Fibroblast of lung (primary cell): ENCODE data around the gene MAP1LC3B. TPM values are rescaled to one million over a fixed set of nuclear protein-coding genes. Genes with fewer than 3 reads are reported as not detected.

Experiments
- DNase-seq, 2 donors: peaks; one replicate each; pipeline versions ENCODE4 v3.0.0 to v3.0.0-alpha.2; 2010; ENCODE audit warnings: low read depth in 2 of 2
- H2AFZ ChIP-seq: 2 replicates; pipeline ENCODE4 v1.5.1; 2012; ENCODE audit warnings: low read length, control low read depth, inconsistent platforms
- H3K27ac ChIP-seq: 2 replicates; pipeline ENCODE4 v1.5.1; 2011; ENCODE audit warnings: low read length, control low read depth; ENCODE audit not compliant: insufficient read depth
- H3K27me3 ChIP-seq: 2 replicates; pipeline ENCODE4 v1.5.1; 2011; ENCODE audit warnings: mild to moderate bottlenecking, low read length; ENCODE audit not compliant: control insufficient read depth, insufficient read depth
- H3K36me3 ChIP-seq: 2 replicates; pipeline ENCODE4 v1.5.1; 2011; ENCODE audit warnings: low read length; ENCODE audit not compliant: control insufficient read depth, insufficient read depth
- H3K4me1 ChIP-seq: 2 replicates; pipeline ENCODE4 v1.5.1; 2011; ENCODE audit warnings: low read length; ENCODE audit not compliant: control insufficient read depth, insufficient read depth; ENCODE audit errors: extremely low read depth
- H3K4me2 ChIP-seq: 2 replicates; pipeline ENCODE4 v1.5.1; 2011; ENCODE audit warnings: low read length, control low read depth; ENCODE audit not compliant: insufficient read depth; ENCODE audit errors: extremely low read depth
- H3K4me3 ChIP-seq, 4 experiments: fragments of 200-600 bp in 1 of 4; sonication (generic) in 1 of 4; replicated peaks in 1 of 4; 2 replicates each; pipeline ENCODE4 v1.5.1; 2011 to 2016; ENCODE audit warnings: low read length in 4 of 4, low read depth in 3 of 4, mild to moderate bottlenecking in 3 of 4, control low read depth in 2 of 4, inconsistent platforms in 1 of 4, mixed read lengths in 1 of 4; ENCODE audit not compliant: insufficient read depth in 1 of 4; ENCODE audit errors: control extremely low read depth in 1 of 4
- H3K79me2 ChIP-seq: 2 replicates; pipeline ENCODE4 v1.5.1; 2012; ENCODE audit warnings: mild to moderate bottlenecking, low read length, inconsistent platforms; ENCODE audit not compliant: control insufficient read depth, insufficient read depth
- H3K9ac ChIP-seq: 2 replicates; pipeline ENCODE4 v1.5.1; 2011; ENCODE audit warnings: mild to moderate bottlenecking, low read length, control low read depth; ENCODE audit not compliant: insufficient read depth
- H3K9me3 ChIP-seq: 2 replicates; pipeline ENCODE4 v1.5.1; 2012; ENCODE audit warnings: low read depth, low read length; ENCODE audit not compliant: control insufficient read depth, insufficient read depth
- H4K20me1 ChIP-seq: 2 replicates; pipeline ENCODE4 v1.5.1; 2011; ENCODE audit warnings: low read length; ENCODE audit not compliant: control insufficient read depth, insufficient read depth; ENCODE audit errors: extremely low read depth
- EZH2 ChIP-seq: IDR thresholded peaks from 2 replicates; pipeline ENCODE4 v1.5.1; 2012; ENCODE audit warnings: low read length, control low read depth, mild to moderate bottlenecking; ENCODE audit errors: missing control alignments
- polyA plus RNA-seq, 2 donors: library from polyadenylated mRNA; depleted of rRNA in 1 of 2; stranded (reverse) in 1 of 2; unstranded in 1 of 2; fragments of >200 nt; gene quantifications; 2 replicates each; pipeline ENCODE4 v1.2.1, GENCODE V29; 2011 to 2012; ENCODE audit warnings: missing spikeins in 1 of 2
- total RNA-seq: library from RNA; depleted of rRNA; stranded (reverse); fragments of >200 nt; gene quantifications from 2 replicates; pipeline ENCODE4 v1.2.1, GENCODE V29; 2014
- TF ChIP-seq, protein P1 (sequence below), 2 donors: IDR thresholded peaks in 1 of 2; conservative IDR thresholded peaks in 1 of 2; 1 replicate in 1 of 2; 2 replicates in 1 of 2; pipeline ENCODE4 v1.5.1; 2011 to 2012; ENCODE audit warnings: low read length in 2 of 2, control low read depth in 1 of 2, inconsistent platforms in 1 of 2, low read depth in 1 of 2, mild to moderate bottlenecking in 1 of 2

The MAP1LC3B gene
- total and polyA plus RNA-seq, 2 donors (not counting 1 experiment from before 2014, with no cell fraction given): 41.1 to 67.6 TPM

DNA sequence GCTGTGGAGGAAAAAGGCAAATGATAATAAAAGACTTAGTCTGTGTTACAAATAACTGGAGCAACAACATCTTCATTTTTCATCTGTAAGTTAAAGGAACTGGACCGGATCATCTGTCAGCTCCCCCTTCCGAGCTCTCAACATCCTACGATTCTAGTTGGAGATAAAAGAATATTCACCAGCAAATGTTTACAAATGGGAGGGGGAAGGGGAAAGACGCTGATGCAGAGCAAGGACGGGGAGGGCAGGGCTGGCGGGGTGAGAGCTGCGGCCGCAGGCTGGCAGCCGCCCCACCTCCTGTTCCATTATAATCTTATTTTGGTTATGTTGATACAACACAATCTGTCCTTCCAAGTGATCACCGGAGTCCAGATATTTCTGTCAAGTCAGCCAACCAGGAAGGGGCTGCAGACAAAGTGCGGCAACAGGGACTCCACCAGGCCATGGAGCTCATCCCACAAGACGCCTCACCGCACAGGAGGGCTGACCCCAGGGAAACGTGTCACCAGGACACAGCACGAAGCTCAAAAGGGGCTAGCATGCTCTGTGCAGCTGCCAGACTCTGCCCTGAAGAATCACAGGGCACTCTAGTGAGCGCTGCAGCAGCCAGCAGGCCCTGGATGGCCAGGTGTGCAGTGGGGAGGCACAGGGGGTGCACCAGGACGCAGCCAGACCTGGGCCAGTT lies 28.2 kb upstream of the MAP1LC3B start:
- Histone ChIP-seq H3K4me2 (peak overlapping the region; percentile 71), H4K20me1 (no peaks in the 10 kb centered on the region), H3K36me3 (peaks cover 1% of the 10 kb centered on the region), H2AFZ (no peak overlapping the region), H3K27ac (peak overlapping the region; percentile 43), H3K27me3 (no peaks in the 10 kb centered on the region), H3K9me3 (no peaks in the 10 kb centered on the region), H3K9ac (peak overlapping the region; percentile 14), H3K4me1 (peaks cover 7% of the 10 kb centered on the region), H3K79me2 (peaks cover 25% of the 10 kb centered on the region), H3K4me3 (no peak overlapping the region)
- TF ChIP-seq EZH2: no peak
- TF ChIP-seq, protein P1, sequence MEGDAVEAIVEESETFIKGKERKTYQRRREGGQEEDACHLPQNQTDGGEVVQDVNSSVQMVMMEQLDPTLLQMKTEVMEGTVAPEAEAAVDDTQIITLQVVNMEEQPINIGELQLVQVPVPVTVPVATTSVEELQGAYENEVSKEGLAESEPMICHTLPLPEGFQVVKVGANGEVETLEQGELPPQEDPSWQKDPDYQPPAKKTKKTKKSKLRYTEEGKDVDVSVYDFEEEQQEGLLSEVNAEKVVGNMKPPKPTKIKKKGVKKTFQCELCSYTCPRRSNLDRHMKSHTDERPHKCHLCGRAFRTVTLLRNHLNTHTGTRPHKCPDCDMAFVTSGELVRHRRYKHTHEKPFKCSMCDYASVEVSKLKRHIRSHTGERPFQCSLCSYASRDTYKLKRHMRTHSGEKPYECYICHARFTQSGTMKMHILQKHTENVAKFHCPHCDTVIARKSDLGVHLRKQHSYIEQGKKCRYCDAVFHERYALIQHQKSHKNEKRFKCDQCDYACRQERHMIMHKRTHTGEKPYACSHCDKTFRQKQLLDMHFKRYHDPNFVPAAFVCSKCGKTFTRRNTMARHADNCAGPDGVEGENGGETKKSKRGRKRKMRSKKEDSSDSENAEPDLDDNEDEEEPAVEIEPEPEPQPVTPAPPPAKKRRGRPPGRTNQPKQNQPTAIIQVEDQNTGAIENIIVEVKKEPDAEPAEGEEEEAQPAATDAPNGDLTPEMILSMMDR (conservative IDR thresholded peaks at IDR 0.05 in 1 of 2, IDR thresholded peaks at IDR 0.05 in 1 of 2; ENCODE audit: low read depth in 1 of 2, low read length in 2 of 2): no peak
- peak in 1 of 2 donors; percentile 72 for DNase-seq

DNA sequence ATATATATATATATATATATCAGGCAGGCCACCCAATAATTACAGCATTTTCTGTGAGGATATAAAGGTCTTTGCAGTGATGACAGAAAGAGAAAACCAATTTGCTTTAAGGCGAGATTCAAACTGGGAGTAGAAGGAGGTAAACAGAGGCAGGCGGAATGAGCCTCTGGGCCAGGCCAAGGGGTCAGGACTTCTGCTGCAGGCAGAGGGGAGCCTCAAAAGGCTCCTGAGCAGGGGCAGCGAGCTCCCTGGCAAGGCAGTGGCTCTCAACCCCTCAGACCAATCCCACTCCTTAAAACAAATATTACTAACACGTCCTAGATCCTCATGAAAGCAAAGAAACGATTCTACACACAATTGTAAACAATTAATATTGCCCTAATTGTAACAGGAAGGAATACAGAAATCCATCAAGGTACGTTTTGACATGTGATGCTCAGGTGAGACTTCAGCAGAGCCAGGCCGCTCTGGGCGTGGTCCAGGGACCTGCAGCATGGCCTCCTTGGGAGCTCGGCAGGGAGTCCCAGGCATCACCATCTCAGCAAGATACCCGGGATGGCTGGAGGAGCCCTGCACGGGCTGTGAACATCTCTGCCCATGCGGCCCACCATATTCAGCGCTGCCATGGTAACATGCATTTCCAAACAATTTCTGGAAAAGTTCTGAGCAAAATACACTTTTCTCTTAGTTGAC lies 27.0 kb upstream of the MAP1LC3B start:
- no peak overlapping the region for H3K9ac ChIP-seq
- no peak overlapping the region for H3K4me3 ChIP-seq
- no peak for TF ChIP-seq EZH2
- TF ChIP-seq, protein P1 (conservative IDR thresholded peaks at IDR 0.05 in 1 of 2, IDR thresholded peaks at IDR 0.05 in 1 of 2; ENCODE audit: low read depth in 1 of 2, low read length in 2 of 2): no peak
- no peak overlapping the region for H3K4me2 ChIP-seq
- H3K79me2 ChIP-seq: peaks cover 30% of the 10 kb centered on the region
- peaks cover 7% of the 10 kb centered on the region for H3K4me1 ChIP-seq
- H3K9me3 ChIP-seq: no peaks in the 10 kb centered on the region
- no peaks in the 10 kb centered on the region for H3K36me3 ChIP-seq
- no peak overlapping the region for H2AFZ ChIP-seq
- no peak for DNase-seq
- no peak overlapping the region for H3K27ac ChIP-seq
- H3K27me3 ChIP-seq: no peaks in the 10 kb centered on the region
- no peaks in the 10 kb centered on the region for H4K20me1 ChIP-seq

DNA sequence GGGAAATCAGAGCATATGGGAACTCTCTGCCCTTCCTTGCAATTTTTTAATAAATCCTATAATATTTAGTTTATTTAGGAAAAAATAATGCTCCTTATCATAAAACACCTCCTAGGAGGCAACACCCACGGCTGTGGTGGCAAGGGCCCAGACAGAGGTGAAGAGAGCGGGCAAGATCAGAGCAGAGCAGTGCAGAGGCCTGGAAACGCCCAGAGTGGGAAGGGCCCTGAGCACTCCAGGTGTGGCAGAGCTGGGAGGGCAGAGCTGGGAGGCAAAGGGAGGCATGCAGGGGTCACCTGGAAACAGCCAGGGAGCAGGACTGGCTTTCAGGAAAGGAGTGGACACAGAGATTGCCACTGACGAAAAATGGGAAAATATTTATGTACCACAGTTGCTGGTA lies 25.8 kb upstream of the MAP1LC3B start:
- H3K4me3 ChIP-seq: no peak overlapping the region
- peaks cover 34% of the 10 kb centered on the region for H3K79me2 ChIP-seq
- DNase-seq: no peak
- TF ChIP-seq EZH2: no peak
- TF ChIP-seq, protein P1 (conservative IDR thresholded peaks at IDR 0.05 in 1 of 2, IDR thresholded peaks at IDR 0.05 in 1 of 2; ENCODE audit: low read depth in 1 of 2, low read length in 2 of 2): no peak
- no peaks in the 10 kb centered on the region for H4K20me1 ChIP-seq
- H3K9ac ChIP-seq: no peak overlapping the region
- no peaks in the 10 kb centered on the region for H3K36me3 ChIP-seq
- no peak overlapping the region for H2AFZ ChIP-seq
- H3K27me3 ChIP-seq: no peaks in the 10 kb centered on the region
- peaks cover 7% of the 10 kb centered on the region for H3K4me1 ChIP-seq
- H3K27ac ChIP-seq: no peak overlapping the region
- H3K9me3 ChIP-seq: no peaks in the 10 kb centered on the region
- H3K4me2 ChIP-seq: no peak overlapping the region
